ENCODE measurements around the gene SHISA5. TPM values are rescaled to one million over a fixed set of nuclear protein-coding genes. Genes with fewer than 3 reads are reported as not detected.

Gene SHISA5
- total RNA-seq, 1 donor from 2014 or later = 283 TPM

GRCh38 chr3:48436477-48436787 lies 67.5 kb downstream of the SHISA5 start:
- Mint-ChIP-seq H3K27me3 (ENCODE audit: unreplicated experiment) (peaks cover 22% of the 10 kb centered on the region), H3K4me3 (ENCODE audit: unreplicated experiment) (no peak overlapping the region), H3K36me3 (ENCODE audit: low read depth, unreplicated experiment) (peaks cover 10% of the 10 kb centered on the region), H3K4me1 (ENCODE audit: unreplicated experiment) (peaks cover 12% of the 10 kb centered on the region), H3K27ac (ENCODE audit: unreplicated experiment) (no peak overlapping the region), H3K9me3 (ENCODE audit: unreplicated experiment) (no peaks in the 10 kb centered on the region)
- DNase-seq (ENCODE audit: low spot score) = no peak
- TF ChIP-seq CTCF (IDR thresholded peaks at IDR 0.05; ENCODE audit: unreplicated experiment) = no peak

GRCh38 chr3:48435774-48436476 lies 68.0 kb downstream of the SHISA5 start:
- Mint-ChIP-seq H3K4me1 (ENCODE audit: unreplicated experiment) (peaks cover 13% of the 10 kb centered on the region), H3K36me3 (ENCODE audit: low read depth, unreplicated experiment) (peaks cover 10% of the 10 kb centered on the region), H3K4me3 (ENCODE audit: unreplicated experiment) (no peak overlapping the region), H3K9me3 (ENCODE audit: unreplicated experiment) (no peaks in the 10 kb centered on the region), H3K27me3 (ENCODE audit: unreplicated experiment) (peaks cover 23% of the 10 kb centered on the region), H3K27ac (ENCODE audit: unreplicated experiment) (no peak overlapping the region)
- DNase-seq (ENCODE audit: low spot score) = peak; percentile 90
- TF ChIP-seq CTCF (IDR thresholded peaks at IDR 0.05; ENCODE audit: unreplicated experiment) = peak; percentile 94

GRCh38 chr3:48435223-48435595 lies 68.8 kb downstream of the SHISA5 start:
- Mint-ChIP-seq H3K36me3 (ENCODE audit: low read depth, unreplicated experiment) (peaks cover 10% of the 10 kb centered on the region), H3K27ac (ENCODE audit: unreplicated experiment) (no peak overlapping the region), H3K4me3 (ENCODE audit: unreplicated experiment) (peak overlapping the region; percentile 47), H3K9me3 (ENCODE audit: unreplicated experiment) (no peaks in the 10 kb centered on the region), H3K4me1 (ENCODE audit: unreplicated experiment) (peaks cover 17% of the 10 kb centered on the region), H3K27me3 (ENCODE audit: unreplicated experiment) (peaks cover 17% of the 10 kb centered on the region)
- TF ChIP-seq CTCF (IDR thresholded peaks at IDR 0.05; ENCODE audit: unreplicated experiment) = no peak
- no peak for DNase-seq (ENCODE audit: low spot score)

- peaks cover 10% of the 10 kb centered on the region for H3K36me3 Mint-ChIP-seq (ENCODE audit: low read depth, unreplicated experiment)
- peaks cover 14% of the 10 kb centered on the region for H3K4me1 Mint-ChIP-seq (ENCODE audit: unreplicated experiment)
- H3K27ac Mint-ChIP-seq (ENCODE audit: unreplicated experiment) = peak overlapping the region; percentile 19
- TF ChIP-seq CTCF (IDR thresholded peaks at IDR 0.05; ENCODE audit: unreplicated experiment) = no peak
- peaks cover 12% of the 10 kb centered on the region for H3K27me3 Mint-ChIP-seq (ENCODE audit: unreplicated experiment)
- DNase-seq (ENCODE audit: low spot score) = no peak
- no peaks in the 10 kb centered on the region for H3K9me3 Mint-ChIP-seq (ENCODE audit: unreplicated experiment)
- no peak overlapping the region for H3K4me3 Mint-ChIP-seq (ENCODE audit: unreplicated experiment)
Observed at GRCh38 chr3:48434591-48435222, 69.3 kb downstream of the SHISA5 start.

- DNase-seq (ENCODE audit: low spot score) = no peak
- Mint-ChIP-seq H3K27me3 (ENCODE audit: unreplicated experiment) (peaks cover 8% of the 10 kb centered on the region), H3K4me1 (ENCODE audit: unreplicated experiment) (peaks cover 9% of the 10 kb centered on the region), H3K4me3 (ENCODE audit: unreplicated experiment) (no peak overlapping the region), H3K27ac (ENCODE audit: unreplicated experiment) (no peak overlapping the region), H3K9me3 (ENCODE audit: unreplicated experiment) (no peaks in the 10 kb centered on the region), H3K36me3 (ENCODE audit: low read depth, unreplicated experiment) (peaks cover 10% of the 10 kb centered on the region)
- TF ChIP-seq CTCF (IDR thresholded peaks at IDR 0.05; ENCODE audit: unreplicated experiment) = no peak
Observed at GRCh38 chr3:48433472-48434118, 70.4 kb downstream of the SHISA5 start.

Measured in endothelial cell (in vitro differentiated cells).